ENCODE data around the gene WDR70. TPM values are rescaled to one million over a fixed set of nuclear protein-coding genes. Genes with fewer than 3 reads are reported as not detected.

Gene WDR70
- total and polyA plus RNA-seq, 10 of the 15 experiments (the other 5 are each of a cell fraction or from before 2014, with no cell fraction given): 10.9 to 33.6 (median 29.1) TPM

DNA sequence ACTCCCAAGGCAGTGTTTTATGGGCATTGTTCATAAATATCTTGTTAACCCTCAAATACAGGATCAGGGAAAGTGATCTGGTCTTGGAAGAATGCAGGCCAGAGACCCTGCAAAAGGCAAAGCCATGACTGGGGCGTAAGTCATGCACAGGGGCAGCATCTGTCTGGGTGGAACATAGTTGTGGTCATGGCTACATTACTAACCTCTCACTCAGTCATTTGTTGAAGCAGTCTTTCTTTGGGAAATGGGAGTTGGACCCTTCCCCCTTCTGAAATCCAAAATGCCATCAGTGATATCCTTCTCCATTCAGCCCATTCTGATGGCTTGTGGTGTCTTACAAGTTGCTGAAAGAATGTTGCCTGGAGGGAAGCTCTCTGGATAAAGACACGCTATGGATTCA is 392.6 kb downstream of the WDR70 start:
- ChIA-PET CTCF (no interaction called here), SMC1A (ENCODE audit: uncharacterized antibody, unreplicated experiment) (interaction anchor here (1.3 kb wide), 1 partner anchor 48 kb away, joined by 3 read pairs; no protein-coding TSS in a partner anchor), RAD21 (ENCODE audit: unreplicated experiment) (no interaction called here), POLR2A (no interaction called here)
- Histone ChIP-seq H3K4me2 (ENCODE audit: control insufficient read depth, insufficient read depth) (no peak overlapping the region), H3K79me2 (ENCODE audit: control insufficient read depth, insufficient read depth, low read length) (no peaks in the 10 kb centered on the region), H3K27ac (ENCODE audit: control insufficient read depth, insufficient read depth) (no peak overlapping the region), H3K27me3 (replicated peaks in 1 of 2; ENCODE audit: control insufficient read depth in 2 of 2, insufficient read depth in 2 of 2, low read length in 1 of 2) (no peaks in the 10 kb centered on the region), H3K9ac (ENCODE audit: control insufficient read depth, insufficient read depth, low read length) (no peak overlapping the region), H2AFZ (ENCODE audit: control insufficient read depth, low read depth, low read length) (no peak overlapping the region), H3K4me3 (no peak overlapping the region), H3K4me1 (ENCODE audit: control insufficient read depth, insufficient read depth, low read length) (no peaks in the 10 kb centered on the region), H3K36me3 (ENCODE audit: control insufficient read depth in 2 of 2, insufficient read depth in 2 of 2, low read length in 1 of 2) (no peaks in the 10 kb centered on the region), H3K9me3 (replicated peaks; ENCODE audit: control insufficient read depth, insufficient read depth, low read length) (peaks cover 2% of the 10 kb centered on the region; the same call in 1 of the 3 replicates), H4K20me1 (ENCODE audit: control insufficient read depth, insufficient read depth) (no peaks in the 10 kb centered on the region)
- intact Hi-C loops (cut with micrococcal nuclease; ENCODE audit: unreplicated experiment) (no loop called here), in situ Hi-C loops (cut with MboI) (no loop called here)
- no peak for FAIRE-seq
- DNase-seq (ENCODE audit: low read depth, low spot score): no peak
- no TSS peak for BruUV-seq (replicated peaks)
- ATAC-seq: no peak
- WGBS (ENCODE audit: insufficient coverage, insufficient replicate concordance, low lambda C conversion rate, missing lambda C conversion rate): 35% methylated on average over 2 of the region's 2 CpGs
- TF ChIP-seq, protein P1, sequence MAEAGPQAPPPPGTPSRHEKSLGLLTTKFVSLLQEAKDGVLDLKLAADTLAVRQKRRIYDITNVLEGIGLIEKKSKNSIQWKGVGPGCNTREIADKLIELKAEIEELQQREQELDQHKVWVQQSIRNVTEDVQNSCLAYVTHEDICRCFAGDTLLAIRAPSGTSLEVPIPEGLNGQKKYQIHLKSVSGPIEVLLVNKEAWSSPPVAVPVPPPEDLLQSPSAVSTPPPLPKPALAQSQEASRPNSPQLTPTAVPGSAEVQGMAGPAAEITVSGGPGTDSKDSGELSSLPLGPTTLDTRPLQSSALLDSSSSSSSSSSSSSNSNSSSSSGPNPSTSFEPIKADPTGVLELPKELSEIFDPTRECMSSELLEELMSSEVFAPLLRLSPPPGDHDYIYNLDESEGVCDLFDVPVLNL (IDR thresholded peaks at IDR 0.05; ENCODE audit: low read depth, low read length): no peak
- TF ChIP-seq, protein P2, sequence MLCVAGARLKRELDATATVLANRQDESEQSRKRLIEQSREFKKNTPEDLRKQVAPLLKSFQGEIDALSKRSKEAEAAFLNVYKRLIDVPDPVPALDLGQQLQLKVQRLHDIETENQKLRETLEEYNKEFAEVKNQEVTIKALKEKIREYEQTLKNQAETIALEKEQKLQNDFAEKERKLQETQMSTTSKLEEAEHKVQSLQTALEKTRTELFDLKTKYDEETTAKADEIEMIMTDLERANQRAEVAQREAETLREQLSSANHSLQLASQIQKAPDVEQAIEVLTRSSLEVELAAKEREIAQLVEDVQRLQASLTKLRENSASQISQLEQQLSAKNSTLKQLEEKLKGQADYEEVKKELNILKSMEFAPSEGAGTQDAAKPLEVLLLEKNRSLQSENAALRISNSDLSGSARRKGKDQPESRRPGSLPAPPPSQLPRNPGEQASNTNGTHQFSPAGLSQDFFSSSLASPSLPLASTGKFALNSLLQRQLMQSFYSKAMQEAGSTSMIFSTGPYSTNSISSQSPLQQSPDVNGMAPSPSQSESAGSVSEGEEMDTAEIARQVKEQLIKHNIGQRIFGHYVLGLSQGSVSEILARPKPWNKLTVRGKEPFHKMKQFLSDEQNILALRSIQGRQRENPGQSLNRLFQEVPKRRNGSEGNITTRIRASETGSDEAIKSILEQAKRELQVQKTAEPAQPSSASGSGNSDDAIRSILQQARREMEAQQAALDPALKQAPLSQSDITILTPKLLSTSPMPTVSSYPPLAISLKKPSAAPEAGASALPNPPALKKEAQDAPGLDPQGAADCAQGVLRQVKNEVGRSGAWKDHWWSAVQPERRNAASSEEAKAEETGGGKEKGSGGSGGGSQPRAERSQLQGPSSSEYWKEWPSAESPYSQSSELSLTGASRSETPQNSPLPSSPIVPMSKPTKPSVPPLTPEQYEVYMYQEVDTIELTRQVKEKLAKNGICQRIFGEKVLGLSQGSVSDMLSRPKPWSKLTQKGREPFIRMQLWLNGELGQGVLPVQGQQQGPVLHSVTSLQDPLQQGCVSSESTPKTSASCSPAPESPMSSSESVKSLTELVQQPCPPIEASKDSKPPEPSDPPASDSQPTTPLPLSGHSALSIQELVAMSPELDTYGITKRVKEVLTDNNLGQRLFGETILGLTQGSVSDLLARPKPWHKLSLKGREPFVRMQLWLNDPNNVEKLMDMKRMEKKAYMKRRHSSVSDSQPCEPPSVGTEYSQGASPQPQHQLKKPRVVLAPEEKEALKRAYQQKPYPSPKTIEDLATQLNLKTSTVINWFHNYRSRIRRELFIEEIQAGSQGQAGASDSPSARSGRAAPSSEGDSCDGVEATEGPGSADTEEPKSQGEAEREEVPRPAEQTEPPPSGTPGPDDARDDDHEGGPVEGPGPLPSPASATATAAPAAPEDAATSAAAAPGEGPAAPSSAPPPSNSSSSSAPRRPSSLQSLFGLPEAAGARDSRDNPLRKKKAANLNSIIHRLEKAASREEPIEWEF (IDR thresholded peaks at IDR 0.05; ENCODE audit: insufficient replicate concordance, low read depth, low read length): no peak
- TF ChIP-seq GATAD2B (conservative IDR thresholded peaks at IDR 0.05; ENCODE audit: low read depth) (no peak), SREBF1 (IDR thresholded peaks at IDR 0.05; ENCODE audit: low read length) (no peak), KAT2A (conservative IDR thresholded peaks at IDR 0.05; ENCODE audit: control insufficient read depth, low read depth, low read length) (no peak), TAF1 (IDR thresholded peaks at IDR 0.05; ENCODE audit: borderline replicate concordance, low read depth, low read length) (no peak), MEF2A (IDR thresholded peaks at IDR 0.05; ENCODE audit: insufficient read depth, low read depth, low read length) (no peak), POLR2AphosphoS2 (IDR thresholded peaks at IDR 0.05; ENCODE audit: low read depth, low read length) (no peak), MTA2 (IDR thresholded peaks at IDR 0.05; ENCODE audit: low read depth) (no peak)
- TF ChIP-seq, protein P3, sequence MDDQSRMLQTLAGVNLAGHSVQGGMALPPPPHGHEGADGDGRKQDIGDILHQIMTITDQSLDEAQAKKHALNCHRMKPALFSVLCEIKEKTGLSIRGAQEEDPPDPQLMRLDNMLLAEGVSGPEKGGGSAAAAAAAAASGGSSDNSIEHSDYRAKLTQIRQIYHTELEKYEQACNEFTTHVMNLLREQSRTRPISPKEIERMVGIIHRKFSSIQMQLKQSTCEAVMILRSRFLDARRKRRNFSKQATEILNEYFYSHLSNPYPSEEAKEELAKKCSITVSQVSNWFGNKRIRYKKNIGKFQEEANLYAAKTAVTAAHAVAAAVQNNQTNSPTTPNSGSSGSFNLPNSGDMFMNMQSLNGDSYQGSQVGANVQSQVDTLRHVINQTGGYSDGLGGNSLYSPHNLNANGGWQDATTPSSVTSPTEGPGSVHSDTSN (IDR thresholded peaks at IDR 0.05; ENCODE audit: insufficient replicate concordance, low read depth, low read length): no peak
- TF ChIP-seq, protein P4, sequence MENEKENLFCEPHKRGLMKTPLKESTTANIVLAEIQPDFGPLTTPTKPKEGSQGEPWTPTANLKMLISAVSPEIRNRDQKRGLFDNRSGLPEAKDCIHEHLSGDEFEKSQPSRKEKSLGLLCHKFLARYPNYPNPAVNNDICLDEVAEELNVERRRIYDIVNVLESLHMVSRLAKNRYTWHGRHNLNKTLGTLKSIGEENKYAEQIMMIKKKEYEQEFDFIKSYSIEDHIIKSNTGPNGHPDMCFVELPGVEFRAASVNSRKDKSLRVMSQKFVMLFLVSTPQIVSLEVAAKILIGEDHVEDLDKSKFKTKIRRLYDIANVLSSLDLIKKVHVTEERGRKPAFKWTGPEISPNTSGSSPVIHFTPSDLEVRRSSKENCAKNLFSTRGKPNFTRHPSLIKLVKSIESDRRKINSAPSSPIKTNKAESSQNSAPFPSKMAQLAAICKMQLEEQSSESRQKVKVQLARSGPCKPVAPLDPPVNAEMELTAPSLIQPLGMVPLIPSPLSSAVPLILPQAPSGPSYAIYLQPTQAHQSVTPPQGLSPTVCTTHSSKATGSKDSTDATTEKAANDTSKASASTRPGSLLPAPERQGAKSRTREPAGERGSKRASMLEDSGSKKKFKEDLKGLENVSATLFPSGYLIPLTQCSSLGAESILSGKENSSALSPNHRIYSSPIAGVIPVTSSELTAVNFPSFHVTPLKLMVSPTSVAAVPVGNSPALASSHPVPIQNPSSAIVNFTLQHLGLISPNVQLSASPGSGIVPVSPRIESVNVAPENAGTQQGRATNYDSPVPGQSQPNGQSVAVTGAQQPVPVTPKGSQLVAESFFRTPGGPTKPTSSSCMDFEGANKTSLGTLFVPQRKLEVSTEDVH (IDR thresholded peaks at IDR 0.05; ENCODE audit: low read depth, partially characterized antibody): no peak
- TF ChIP-seq, protein P5, sequence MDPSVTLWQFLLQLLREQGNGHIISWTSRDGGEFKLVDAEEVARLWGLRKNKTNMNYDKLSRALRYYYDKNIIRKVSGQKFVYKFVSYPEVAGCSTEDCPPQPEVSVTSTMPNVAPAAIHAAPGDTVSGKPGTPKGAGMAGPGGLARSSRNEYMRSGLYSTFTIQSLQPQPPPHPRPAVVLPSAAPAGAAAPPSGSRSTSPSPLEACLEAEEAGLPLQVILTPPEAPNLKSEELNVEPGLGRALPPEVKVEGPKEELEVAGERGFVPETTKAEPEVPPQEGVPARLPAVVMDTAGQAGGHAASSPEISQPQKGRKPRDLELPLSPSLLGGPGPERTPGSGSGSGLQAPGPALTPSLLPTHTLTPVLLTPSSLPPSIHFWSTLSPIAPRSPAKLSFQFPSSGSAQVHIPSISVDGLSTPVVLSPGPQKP (IDR thresholded peaks at IDR 0.05; ENCODE audit: low read depth, low read length): no peak

Measured in GM12878 (cell line).